Measurements from ENCODE around the gene ARV1. TPM values are rescaled to one million over a fixed set of nuclear protein-coding genes. Genes with fewer than 3 reads are reported as not detected.
"Not testable (repeated sequence)": the region's sequence is repeated elsewhere in the genome, so short reads cannot be mapped to it uniquely, and the experiment has no call there.

ARV1 gene
- polyA plus RNA-seq, 4 donors = 22.9 to 34.7 (median 26.5) TPM

DNA sequence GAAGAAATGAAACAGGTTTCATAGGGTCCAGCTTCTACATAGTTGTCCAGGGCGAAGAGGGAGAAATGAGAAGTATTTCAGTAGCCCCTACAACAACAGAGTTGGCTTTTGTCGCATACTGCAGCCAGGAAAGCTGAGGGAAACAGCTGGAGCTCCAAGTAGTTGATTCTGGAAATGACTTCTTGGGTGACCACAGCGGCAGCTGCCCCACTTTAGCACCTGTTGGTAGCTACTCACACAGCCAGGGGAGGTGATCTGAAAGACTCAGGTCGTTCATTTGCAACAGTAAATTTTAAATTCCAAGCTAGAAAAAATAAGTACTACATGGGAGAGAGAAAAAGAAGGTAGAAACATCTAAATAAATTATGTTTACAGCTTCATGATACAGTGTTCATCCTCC, 2.5 kb upstream of the ARV1 start:
- no peak for DNase-seq (ENCODE audit: low read depth in 4 of 4, low spot score in 3 of 4)

GRCh38 chr1:230976825-230977747, 1.8 kb upstream of the ARV1 start:
- DNase-seq (ENCODE audit: low read depth in 4 of 4, low spot score in 3 of 4) = no peak

GRCh38 chr1:230977761-230978490, 968 bp upstream of the ARV1 start:
- no peak for DNase-seq (ENCODE audit: low read depth in 4 of 4, low spot score in 3 of 4)

DNA sequence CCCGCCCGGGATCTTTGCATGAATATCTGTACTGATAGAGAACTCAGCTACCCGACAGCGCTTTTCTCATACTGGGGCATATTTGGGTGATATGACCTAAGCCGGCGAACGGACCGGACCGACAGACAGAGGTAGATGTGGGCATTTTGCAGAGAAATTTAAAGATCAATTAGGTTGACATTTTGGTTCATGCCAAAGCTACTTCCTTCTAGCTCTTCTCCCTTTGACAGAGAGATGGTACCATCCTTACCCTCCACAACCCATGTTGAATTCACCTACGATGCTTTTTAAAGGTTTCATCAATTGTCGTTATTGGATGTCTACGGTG, 459 bp downstream of the ARV1 start:
- DNase-seq (ENCODE audit: low read depth in 4 of 4, low spot score in 3 of 4) = no peak

DNA sequence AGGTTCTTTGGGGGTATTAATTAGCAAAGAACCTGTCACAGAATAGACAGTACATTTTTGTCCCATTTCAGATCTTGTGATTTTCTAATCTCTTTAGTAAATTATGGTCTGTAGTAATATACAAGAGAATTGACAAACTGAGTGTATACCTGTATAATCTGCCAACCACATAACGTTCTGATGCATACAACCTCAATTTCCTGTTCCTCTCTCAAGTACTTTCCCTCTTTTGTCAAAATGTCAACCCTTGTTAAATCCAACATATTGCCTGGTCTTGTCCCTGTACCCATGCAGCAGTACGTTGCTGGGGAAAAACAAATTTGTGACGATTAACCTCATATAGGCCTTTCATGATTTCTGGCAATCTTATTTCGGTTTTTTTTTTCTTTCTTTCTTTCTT, 1.1 kb downstream of the ARV1 start:
- DNase-seq (ENCODE audit: low read depth in 4 of 4, low spot score in 3 of 4) = no peak

GRCh38 chr1:230982696-230983095, 3.8 kb downstream of the ARV1 start:
- DNase-seq (ENCODE audit: low read depth in 4 of 4, low spot score in 3 of 4) = no peak

DNA sequence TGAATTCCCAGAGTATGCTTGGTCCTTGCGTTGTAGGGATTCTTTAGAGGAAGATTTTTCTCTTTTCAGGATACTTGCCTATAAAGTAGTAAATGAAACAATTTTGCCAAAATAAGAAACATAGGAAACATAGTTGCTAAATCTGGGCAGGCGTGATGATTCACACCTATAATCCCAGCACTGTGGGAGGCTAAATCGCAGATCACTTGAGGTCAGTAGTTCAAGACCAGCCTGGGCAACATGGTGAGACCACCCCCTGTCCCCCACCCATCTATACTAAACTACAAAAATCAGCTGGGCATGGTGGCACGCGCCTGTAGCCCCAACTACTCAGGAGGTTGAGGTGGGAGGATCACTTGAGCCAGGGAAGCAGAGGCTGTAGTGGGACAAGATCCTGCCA, 4.9 kb downstream of the ARV1 start:
- no peak for DNase-seq (ENCODE audit: low read depth in 4 of 4, low spot score in 3 of 4)

- DNase-seq (ENCODE audit: low read depth in 4 of 4, low spot score in 3 of 4) = not testable (repeated sequence)
These were observed 6.0 kb downstream of the ARV1 start for GRCh38 chr1:230984622-230985515.

GRCh38 chr1:230985711-230986110, 6.8 kb downstream of the ARV1 start:
- no peak for DNase-seq (ENCODE audit: low read depth in 4 of 4, low spot score in 3 of 4)

- no peak for DNase-seq (ENCODE audit: low read depth in 4 of 4, low spot score in 3 of 4)
These were observed 8.1 kb downstream of the ARV1 start for GRCh38 chr1:230986976-230987375.

GRCh38 chr1:230987448-230987847, 8.6 kb downstream of the ARV1 start:
- DNase-seq (ENCODE audit: low read depth in 4 of 4, low spot score in 3 of 4) = no peak

- no peak for DNase-seq (ENCODE audit: low read depth in 4 of 4, low spot score in 3 of 4)
These were observed 13.3 kb downstream of the ARV1 start for GRCh38 chr1:230992100-230992774.

GRCh38 chr1:230994860-230995259, 16.0 kb downstream of the ARV1 start:
- DNase-seq (ENCODE audit: low read depth in 4 of 4, low spot score in 3 of 4) = no peak

GRCh38 chr1:231000201-231000600, 21.3 kb downstream of the ARV1 start:
- DNase-seq (ENCODE audit: low read depth in 4 of 4, low spot score in 3 of 4) = no peak

DNA sequence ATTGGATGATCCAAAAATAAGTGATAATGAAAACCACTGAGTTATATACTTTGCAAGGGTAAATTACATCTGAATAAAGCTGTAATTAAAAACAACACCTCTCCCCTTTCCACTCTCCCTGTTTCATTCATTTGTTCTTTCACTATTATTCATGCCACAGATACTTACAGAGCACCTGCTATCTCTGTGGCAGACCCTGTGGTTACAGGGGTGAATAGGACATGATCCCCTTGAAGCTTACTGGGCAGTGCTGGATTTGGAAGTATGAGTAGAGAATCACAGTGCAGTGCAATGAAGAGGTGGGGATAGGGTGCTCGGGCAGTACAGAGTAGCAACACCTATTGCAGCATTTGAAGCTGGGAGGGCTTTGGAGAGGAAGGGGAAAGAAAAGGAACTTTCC, 21.7 kb downstream of the ARV1 start:
- DNase-seq (ENCODE audit: low read depth in 4 of 4, low spot score in 3 of 4) = no peak

GRCh38 chr1:231001892-231002291, 23.0 kb downstream of the ARV1 start:
- no peak for DNase-seq (ENCODE audit: low read depth in 4 of 4, low spot score in 3 of 4)

- DNase-seq (ENCODE audit: low read depth in 4 of 4, low spot score in 3 of 4) = not testable (repeated sequence)
These were observed 28.6 kb downstream of the ARV1 start for GRCh38 chr1:231007535-231007934.

GRCh38 chr1:231011360-231011759, 32.5 kb downstream of the ARV1 start:
- no peak for DNase-seq (ENCODE audit: low read depth in 4 of 4, low spot score in 3 of 4)

DNA sequence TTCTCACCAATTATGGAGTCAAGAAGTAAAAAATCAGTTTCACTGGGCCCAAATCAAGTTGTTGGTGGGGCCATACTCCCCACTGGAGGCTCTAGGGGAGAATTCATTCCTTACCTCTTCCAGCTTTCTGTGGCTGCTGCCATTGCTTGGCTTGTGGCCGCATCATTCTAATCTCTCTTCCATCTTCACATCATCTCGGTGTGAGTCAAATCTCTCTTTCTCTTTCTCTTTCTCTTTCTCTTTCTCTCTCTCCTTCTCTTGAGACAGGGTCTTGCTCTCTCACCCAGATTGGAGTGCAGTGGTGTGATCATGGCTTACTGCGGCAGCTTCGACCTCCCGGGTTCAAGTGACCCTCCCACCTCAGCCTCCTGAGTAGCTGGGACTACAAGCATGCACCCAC, 33.1 kb downstream of the ARV1 start:
- DNase-seq (ENCODE audit: low read depth in 4 of 4, low spot score in 3 of 4) = no peak

GRCh38 chr1:231013391-231014015, 34.6 kb downstream of the ARV1 start:
- DNase-seq (ENCODE audit: low read depth in 4 of 4, low spot score in 3 of 4) = no peak

All from left renal pelvis (tissue), 4 donors.